ENCODE results near the gene AKAP12. TPM values are rescaled to one million over a fixed set of nuclear protein-coding genes. Genes with fewer than 3 reads are reported as not detected.

AKAP12 gene
- total RNA-seq, 4 donors from 2014 or later: 25.7 to 61.7 (median 53.1) TPM

DNA sequence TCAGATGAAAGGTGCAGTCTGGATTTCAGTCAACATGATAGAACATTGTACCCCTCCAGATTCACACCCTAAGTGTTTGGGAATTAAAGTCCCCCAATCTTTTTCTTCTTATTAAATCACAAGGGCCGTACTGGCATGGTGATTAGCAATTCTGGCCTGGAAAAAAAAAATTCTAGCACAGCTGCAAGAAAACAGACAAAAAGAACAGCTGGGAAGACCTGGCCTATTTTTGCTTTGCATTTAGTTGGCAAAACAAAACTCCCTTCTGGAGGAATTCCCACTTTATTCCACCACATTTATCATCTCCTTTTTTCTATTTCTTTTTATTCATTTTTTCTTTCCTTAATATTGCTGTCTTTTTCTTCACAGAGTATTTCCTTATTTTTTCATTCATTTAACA lies 39.8 kb upstream of the AKAP12 start:
- H3K27me3 ChIP-seq: no peaks in the 10 kb centered on the region
- no peak overlapping the region for H3K4me3 ChIP-seq
- in situ Hi-C loops (cut with MboI; ENCODE audit: low pct_ligation_motif_present in 1 of 4, low pct_unique_long_range_greater_than_20kb in 1 of 4, low sequenced_read_pairs in 3 of 4): no loop called here
- peaks cover 0 to 3% (median 0%) of the 10 kb centered on the region in 4 donors for H3K4me1 ChIP-seq
- no peak for DNase-seq
- no peaks in the 10 kb centered on the region for H3K36me3 ChIP-seq
- no peak for TF ChIP-seq POLR2A (IDR thresholded peaks at IDR 0.05)
- TF ChIP-seq EP300 (IDR thresholded peaks at IDR 0.05; ENCODE audit: low read depth): no peak
- TF ChIP-seq, protein P1, sequence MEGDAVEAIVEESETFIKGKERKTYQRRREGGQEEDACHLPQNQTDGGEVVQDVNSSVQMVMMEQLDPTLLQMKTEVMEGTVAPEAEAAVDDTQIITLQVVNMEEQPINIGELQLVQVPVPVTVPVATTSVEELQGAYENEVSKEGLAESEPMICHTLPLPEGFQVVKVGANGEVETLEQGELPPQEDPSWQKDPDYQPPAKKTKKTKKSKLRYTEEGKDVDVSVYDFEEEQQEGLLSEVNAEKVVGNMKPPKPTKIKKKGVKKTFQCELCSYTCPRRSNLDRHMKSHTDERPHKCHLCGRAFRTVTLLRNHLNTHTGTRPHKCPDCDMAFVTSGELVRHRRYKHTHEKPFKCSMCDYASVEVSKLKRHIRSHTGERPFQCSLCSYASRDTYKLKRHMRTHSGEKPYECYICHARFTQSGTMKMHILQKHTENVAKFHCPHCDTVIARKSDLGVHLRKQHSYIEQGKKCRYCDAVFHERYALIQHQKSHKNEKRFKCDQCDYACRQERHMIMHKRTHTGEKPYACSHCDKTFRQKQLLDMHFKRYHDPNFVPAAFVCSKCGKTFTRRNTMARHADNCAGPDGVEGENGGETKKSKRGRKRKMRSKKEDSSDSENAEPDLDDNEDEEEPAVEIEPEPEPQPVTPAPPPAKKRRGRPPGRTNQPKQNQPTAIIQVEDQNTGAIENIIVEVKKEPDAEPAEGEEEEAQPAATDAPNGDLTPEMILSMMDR (IDR thresholded peaks at IDR 0.05): no peak
- no peak for TF ChIP-seq POLR2AphosphoS5 (IDR thresholded peaks at IDR 0.05)
- no peak overlapping the region for H3K27ac ChIP-seq
- no peaks in the 10 kb centered on the region for H3K9me3 ChIP-seq
- 70 to 72% methylated on average over 1 of the region's 1 CpG for WGBS, 2 donors (ENCODE audit: low coverage in 1 of 2)
- intact Hi-C loops (cut with DNase I; ENCODE audit: low total_unique reads): no loop called here

DNA sequence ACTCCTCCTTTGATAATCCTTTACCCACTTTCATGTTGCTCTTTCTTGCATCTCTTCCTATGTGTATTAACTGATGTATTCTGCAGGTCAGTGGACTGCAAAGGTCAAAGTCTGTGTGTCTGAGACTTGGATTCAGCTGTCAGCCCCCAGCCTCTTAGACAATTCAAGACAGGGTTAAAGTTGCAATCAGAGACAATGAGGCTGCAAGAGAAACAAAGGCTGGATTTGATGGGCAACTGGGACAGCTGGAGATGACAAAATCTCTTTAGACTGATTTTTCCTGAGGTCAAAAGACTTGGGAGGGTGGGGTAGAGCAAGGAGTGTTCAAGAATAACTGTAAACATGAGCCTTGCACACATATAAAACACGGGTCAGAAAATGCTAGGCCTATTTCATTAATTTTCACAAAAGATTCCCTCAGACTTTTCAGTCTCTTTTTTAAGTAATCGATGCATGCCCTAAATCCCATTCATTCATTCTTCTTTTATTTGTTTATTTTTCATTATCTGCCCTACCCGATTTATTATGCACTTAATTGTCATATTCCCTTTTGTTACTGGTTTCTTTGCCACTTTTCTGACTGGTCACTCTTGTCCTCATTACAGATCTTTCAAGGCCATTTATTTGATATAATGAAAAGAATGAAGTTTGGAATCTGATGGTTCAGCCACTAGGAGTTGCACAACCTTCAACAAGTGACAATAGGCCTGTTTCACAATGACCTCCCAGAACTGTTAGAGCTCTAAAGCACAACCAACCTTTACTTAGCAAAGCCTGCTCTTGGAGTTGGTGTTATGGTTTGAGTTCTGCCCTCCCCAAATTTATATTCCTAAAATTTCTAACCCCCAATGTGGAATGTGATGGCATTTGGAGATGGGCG lies 33.8 kb upstream of the AKAP12 start:
- in situ Hi-C loops (cut with MboI; ENCODE audit: low pct_ligation_motif_present in 1 of 4, low pct_unique_long_range_greater_than_20kb in 1 of 4, low sequenced_read_pairs in 3 of 4) (no loop called here), intact Hi-C loops (cut with DNase I; ENCODE audit: low total_unique reads) (no loop called here)
- no peak overlapping the region for H3K27ac ChIP-seq
- H3K4me1 ChIP-seq: peaks cover 0 to 4% (median 0%) of the 10 kb centered on the region in 4 donors
- no peak for DNase-seq
- TF ChIP-seq POLR2AphosphoS5 (IDR thresholded peaks at IDR 0.05) (no peak), EP300 (IDR thresholded peaks at IDR 0.05; ENCODE audit: low read depth) (no peak), POLR2A (IDR thresholded peaks at IDR 0.05) (no peak)
- TF ChIP-seq, protein P1 (IDR thresholded peaks at IDR 0.05): no peak
- no peaks in the 10 kb centered on the region for H3K36me3 ChIP-seq
- H3K27me3 ChIP-seq: no peaks in the 10 kb centered on the region
- 81 to 91% methylated on average over 4 of the region's 4 CpGs for WGBS, 2 donors (ENCODE audit: low coverage in 1 of 2)
- no peak overlapping the region for H3K4me3 ChIP-seq
- H3K9me3 ChIP-seq: peaks cover 0 to 3% of the 10 kb centered on the region in 2 donors

DNA sequence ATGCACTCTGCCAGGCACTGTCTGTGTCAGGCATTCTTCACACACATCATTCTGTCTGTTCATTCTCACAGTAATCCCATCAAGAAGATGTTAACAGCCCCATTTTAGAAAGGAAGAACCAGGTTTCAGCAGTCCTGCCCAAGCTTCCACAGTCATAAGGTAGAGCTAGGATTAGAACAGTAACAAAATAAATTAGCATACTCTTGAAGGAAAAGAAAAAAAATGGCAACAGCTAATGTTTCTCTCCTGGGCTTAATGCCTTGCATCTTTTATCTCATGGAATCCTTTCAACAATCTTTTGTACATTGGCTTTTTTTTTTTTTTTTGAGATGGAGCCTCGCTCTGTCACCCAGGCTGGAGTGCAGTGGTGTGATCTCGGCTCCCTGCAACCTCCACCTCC lies 32.1 kb upstream of the AKAP12 start:
- intact Hi-C loops (cut with DNase I; ENCODE audit: low total_unique reads) (no loop called here), in situ Hi-C loops (cut with MboI; ENCODE audit: low pct_ligation_motif_present in 1 of 4, low pct_unique_long_range_greater_than_20kb in 1 of 4, low sequenced_read_pairs in 3 of 4) (no loop called here)
- Histone ChIP-seq H3K4me3 (no peak overlapping the region), H3K27me3 (no peaks in the 10 kb centered on the region), H3K9me3 (peaks cover 9 to 10% of the 10 kb centered on the region in 2 donors), H3K4me1 (peaks cover 0 to 4% (median 0%) of the 10 kb centered on the region in 4 donors), H3K27ac (no peak overlapping the region), H3K36me3 (no peaks in the 10 kb centered on the region)
- WGBS, 2 donors (ENCODE audit: low coverage in 1 of 2): 79 to 93% methylated on average over 2 of the region's 2 CpGs
- no peak for TF ChIP-seq POLR2AphosphoS5 (IDR thresholded peaks at IDR 0.05)
- DNase-seq: no peak

DNA sequence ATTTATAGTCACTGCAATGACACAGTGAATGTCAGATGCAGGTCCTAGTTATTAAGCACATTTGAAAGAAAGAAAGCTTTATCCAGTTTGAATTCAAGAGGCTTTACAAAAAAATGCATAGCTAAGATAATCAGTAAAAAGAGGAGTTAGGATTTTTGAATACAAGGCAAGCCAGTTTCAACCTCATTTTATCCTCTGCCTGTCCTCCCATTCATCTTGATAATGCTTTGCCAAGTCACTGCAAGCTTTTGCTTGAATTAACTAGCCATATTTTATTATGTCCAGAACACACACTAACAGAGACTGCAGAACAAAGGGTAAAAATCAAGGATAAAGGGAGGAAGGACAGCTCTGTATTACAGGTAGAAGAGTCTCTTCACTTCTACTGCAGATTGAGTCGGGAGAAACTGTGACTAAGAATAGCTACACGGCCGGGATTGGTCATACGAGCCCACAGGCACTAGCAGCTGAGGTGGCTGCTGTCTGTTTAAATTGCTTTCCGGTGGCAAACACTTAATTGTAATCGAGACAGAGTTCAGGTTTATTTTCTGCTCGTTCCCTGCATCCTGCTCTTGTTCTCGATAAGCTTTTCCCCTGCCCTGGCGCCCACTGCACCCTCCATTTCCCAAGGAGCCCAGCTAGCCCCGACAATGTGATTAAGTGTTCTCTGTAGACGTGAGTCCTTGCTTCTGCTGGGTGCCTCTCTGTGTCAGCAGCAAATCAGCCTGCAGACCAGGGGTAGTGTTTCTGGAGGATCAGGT lies 30.5 kb upstream of the AKAP12 start:
- WGBS, 2 donors (ENCODE audit: low coverage in 1 of 2): 27 to 32% methylated on average over 6 to 11 of the region's 11 CpGs
- Histone ChIP-seq H3K36me3 (no peaks in the 10 kb centered on the region), H3K9me3 (peaks cover 9 to 10% of the 10 kb centered on the region in 2 donors), H3K4me1 (peaks cover 0 to 4% (median 0%) of the 10 kb centered on the region in 4 donors), H3K27me3 (no peaks in the 10 kb centered on the region), H3K4me3 (no peak overlapping the region), H3K27ac (no peak overlapping the region)
- intact Hi-C loops (cut with DNase I; ENCODE audit: low total_unique reads) (no loop called here), in situ Hi-C loops (cut with MboI; ENCODE audit: low pct_ligation_motif_present in 1 of 4, low pct_unique_long_range_greater_than_20kb in 1 of 4, low sequenced_read_pairs in 3 of 4) (no loop called here)
- TF ChIP-seq, protein P1 (IDR thresholded peaks at IDR 0.05): no peak
- no peak for TF ChIP-seq POLR2A (IDR thresholded peaks at IDR 0.05)
- no peak for TF ChIP-seq EP300 (IDR thresholded peaks at IDR 0.05; ENCODE audit: low read depth)
- TF ChIP-seq POLR2AphosphoS5 (IDR thresholded peaks at IDR 0.05): no peak
- no peak for DNase-seq
